ENCODE measurements around the gene USP34. TPM values are rescaled to one million over a fixed set of nuclear protein-coding genes. Genes with fewer than 3 reads are reported as not detected.

USP34 gene
- total and polyA plus RNA-seq, 9 of the 15 experiments (the other 6 are each of a cell fraction or from before 2014, with no cell fraction given): 19.8 to 108 (median 67.8) TPM

GRCh38 chr2:61288070-61288841, 182.6 kb downstream of the USP34 start (continued):
- 0 out of 2 replicates have a peak, but pooled peaks have one; percentile 52 for TF ChIP-seq RREB1 (CRISPR knock-in tag; IDR thresholded peaks at IDR 0.05)
- TF ChIP-seq ZBTB12 (CRISPR knock-in tag; IDR thresholded peaks at IDR 0.05): 0 out of 2 replicates have a peak, but pooled peaks have one; percentile 8
- peak; percentile 56; the same call in 1 of the 2 replicates for TF ChIP-seq DMBX1 (CRISPR knock-in tag; IDR thresholded peaks at IDR 0.05; ENCODE audit: borderline replicate concordance)
- no peak for TF ChIP-seq FIP1L1 (IDR thresholded peaks at IDR 0.05; ENCODE audit: low read depth, low read length, poor library complexity, severe bottlenecking)
- TF ChIP-seq COPS2 (conservative IDR thresholded peaks at IDR 0.05): no peak
- TF ChIP-seq STAG1 (CRISPR knock-in tag; IDR thresholded peaks at IDR 0.05; ENCODE audit: borderline replicate concordance): no peak
- no peak for TF ChIP-seq RBM22 (IDR thresholded peaks at IDR 0.05; ENCODE audit: low read depth, low read length, poor library complexity, severe bottlenecking)
- peak in 1 of 2 experiments; percentile 60; a peak in 1 of 4 replicates for TF ChIP-seq ETV6 (IDR thresholded peaks at IDR 0.05; ENCODE audit: borderline replicate concordance in 1 of 2, low read depth in 2 of 2, low read length in 1 of 2)
- TF ChIP-seq ETV6 (CRISPR knock-in tag; IDR thresholded peaks at IDR 0.05; ENCODE audit: borderline replicate concordance): no peak
- TF ChIP-seq TCF3 (CRISPR knock-in tag; IDR thresholded peaks at IDR 0.05): peak; percentile 87
- peak in 1 of 2 experiments; percentile 32; a peak in 1 of 4 replicates for TF ChIP-seq MNT (conservative IDR thresholded peaks at IDR 0.05)
- TF ChIP-seq SRSF1 (IDR thresholded peaks at IDR 0.05; ENCODE audit: low read depth, low read length): no peak
- no peak for TF ChIP-seq ZNF274 (IDR thresholded peaks at IDR 0.05; ENCODE audit: borderline replicate concordance, low read depth, low read length)
- TF ChIP-seq ZKSCAN3 (CRISPR knock-in tag; IDR thresholded peaks at IDR 0.05): no peak
- no peak for TF ChIP-seq SRSF7 (optimal IDR thresholded peaks at IDR 0.05; ENCODE audit: low read depth, low read length)
- peak; percentile 75 for TF ChIP-seq GATA2 (CRISPR knock-in tag; IDR thresholded peaks at IDR 0.05)
- no peak for TF ChIP-seq USF1 (CRISPR knock-in tag; IDR thresholded peaks at IDR 0.05)
- TF ChIP-seq NUFIP1 (IDR thresholded peaks at IDR 0.05; ENCODE audit: partially characterized antibody): no peak

All from K562 (cell line).